ENCODE measurements around the gene ABCD1.

- TF ChIP-seq CTCF (conservative IDR thresholded peaks at IDR 0.05; ENCODE audit: low read length) (no peak), EZH2phosphoT487 (IDR thresholded peaks at IDR 0.05; ENCODE audit: borderline replicate concordance) (no peak)
These were observed 22.2 kb upstream of the ABCD1 start for GRCh38 chrX:153702336-153703035.
